ENCODE measurements around the gene CHI3L2.

GRCh38 chr1:111281411-111281810, 53.9 kb downstream of the CHI3L2 start:
- TF ChIP-seq GABPB1 (CRISPR knock-in tag; IDR thresholded peaks at IDR 0.05) (no peak), NR2C2 (CRISPR knock-in tag; IDR thresholded peaks at IDR 0.05) (no peak), TEAD1 (CRISPR knock-in tag; IDR thresholded peaks at IDR 0.05) (no peak), ATF3 (CRISPR knock-in tag; conservative IDR thresholded peaks at IDR 0.05) (no peak), ATF2 (CRISPR knock-in tag; IDR thresholded peaks at IDR 0.05; ENCODE audit: borderline replicate concordance, low read depth) (no peak), ELF4 (CRISPR knock-in tag; IDR thresholded peaks at IDR 0.05; ENCODE audit: low read depth) (no peak), ETV6 (CRISPR knock-in tag; IDR thresholded peaks at IDR 0.05) (no peak), ATF1 (CRISPR knock-in tag; IDR thresholded peaks at IDR 0.05) (no peak), ZNF317 (CRISPR knock-in tag; IDR thresholded peaks at IDR 0.05; ENCODE audit: borderline replicate concordance, low read depth) (no peak), IRF2 (CRISPR knock-in tag; IDR thresholded peaks at IDR 0.05; ENCODE audit: borderline replicate concordance, low read depth) (no peak)
- TF ChIP-seq, protein P1, sequence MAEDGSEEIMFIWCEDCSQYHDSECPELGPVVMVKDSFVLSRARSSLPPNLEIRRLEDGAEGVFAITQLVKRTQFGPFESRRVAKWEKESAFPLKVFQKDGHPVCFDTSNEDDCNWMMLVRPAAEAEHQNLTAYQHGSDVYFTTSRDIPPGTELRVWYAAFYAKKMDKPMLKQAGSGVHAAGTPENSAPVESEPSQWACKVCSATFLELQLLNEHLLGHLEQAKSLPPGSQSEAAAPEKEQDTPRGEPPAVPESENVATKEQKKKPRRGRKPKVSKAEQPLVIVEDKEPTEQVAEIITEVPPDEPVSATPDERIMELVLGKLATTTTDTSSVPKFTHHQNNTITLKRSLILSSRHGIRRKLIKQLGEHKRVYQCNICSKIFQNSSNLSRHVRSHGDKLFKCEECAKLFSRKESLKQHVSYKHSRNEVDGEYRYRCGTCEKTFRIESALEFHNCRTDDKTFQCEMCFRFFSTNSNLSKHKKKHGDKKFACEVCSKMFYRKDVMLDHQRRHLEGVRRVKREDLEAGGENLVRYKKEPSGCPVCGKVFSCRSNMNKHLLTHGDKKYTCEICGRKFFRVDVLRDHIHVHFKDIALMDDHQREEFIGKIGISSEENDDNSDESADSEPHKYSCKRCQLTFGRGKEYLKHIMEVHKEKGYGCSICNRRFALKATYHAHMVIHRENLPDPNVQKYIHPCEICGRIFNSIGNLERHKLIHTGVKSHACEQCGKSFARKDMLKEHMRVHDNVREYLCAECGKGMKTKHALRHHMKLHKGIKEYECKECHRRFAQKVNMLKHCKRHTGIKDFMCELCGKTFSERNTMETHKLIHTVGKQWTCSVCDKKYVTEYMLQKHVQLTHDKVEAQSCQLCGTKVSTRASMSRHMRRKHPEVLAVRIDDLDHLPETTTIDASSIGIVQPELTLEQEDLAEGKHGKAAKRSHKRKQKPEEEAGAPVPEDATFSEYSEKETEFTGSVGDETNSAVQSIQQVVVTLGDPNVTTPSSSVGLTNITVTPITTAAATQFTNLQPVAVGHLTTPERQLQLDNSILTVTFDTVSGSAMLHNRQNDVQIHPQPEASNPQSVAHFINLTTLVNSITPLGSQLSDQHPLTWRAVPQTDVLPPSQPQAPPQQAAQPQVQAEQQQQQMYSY (CRISPR knock-in tag; IDR thresholded peaks at IDR 0.05), result no peak
- TF ChIP-seq, protein P2, sequence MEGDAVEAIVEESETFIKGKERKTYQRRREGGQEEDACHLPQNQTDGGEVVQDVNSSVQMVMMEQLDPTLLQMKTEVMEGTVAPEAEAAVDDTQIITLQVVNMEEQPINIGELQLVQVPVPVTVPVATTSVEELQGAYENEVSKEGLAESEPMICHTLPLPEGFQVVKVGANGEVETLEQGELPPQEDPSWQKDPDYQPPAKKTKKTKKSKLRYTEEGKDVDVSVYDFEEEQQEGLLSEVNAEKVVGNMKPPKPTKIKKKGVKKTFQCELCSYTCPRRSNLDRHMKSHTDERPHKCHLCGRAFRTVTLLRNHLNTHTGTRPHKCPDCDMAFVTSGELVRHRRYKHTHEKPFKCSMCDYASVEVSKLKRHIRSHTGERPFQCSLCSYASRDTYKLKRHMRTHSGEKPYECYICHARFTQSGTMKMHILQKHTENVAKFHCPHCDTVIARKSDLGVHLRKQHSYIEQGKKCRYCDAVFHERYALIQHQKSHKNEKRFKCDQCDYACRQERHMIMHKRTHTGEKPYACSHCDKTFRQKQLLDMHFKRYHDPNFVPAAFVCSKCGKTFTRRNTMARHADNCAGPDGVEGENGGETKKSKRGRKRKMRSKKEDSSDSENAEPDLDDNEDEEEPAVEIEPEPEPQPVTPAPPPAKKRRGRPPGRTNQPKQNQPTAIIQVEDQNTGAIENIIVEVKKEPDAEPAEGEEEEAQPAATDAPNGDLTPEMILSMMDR (IDR thresholded peaks at IDR 0.05), result no peak
- TF ChIP-seq, protein P3, sequence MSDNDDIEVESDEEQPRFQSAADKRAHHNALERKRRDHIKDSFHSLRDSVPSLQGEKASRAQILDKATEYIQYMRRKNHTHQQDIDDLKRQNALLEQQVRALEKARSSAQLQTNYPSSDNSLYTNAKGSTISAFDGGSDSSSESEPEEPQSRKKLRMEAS (CRISPR knock-in tag; IDR thresholded peaks at IDR 0.05), result no peak
- TF ChIP-seq, protein P4, sequence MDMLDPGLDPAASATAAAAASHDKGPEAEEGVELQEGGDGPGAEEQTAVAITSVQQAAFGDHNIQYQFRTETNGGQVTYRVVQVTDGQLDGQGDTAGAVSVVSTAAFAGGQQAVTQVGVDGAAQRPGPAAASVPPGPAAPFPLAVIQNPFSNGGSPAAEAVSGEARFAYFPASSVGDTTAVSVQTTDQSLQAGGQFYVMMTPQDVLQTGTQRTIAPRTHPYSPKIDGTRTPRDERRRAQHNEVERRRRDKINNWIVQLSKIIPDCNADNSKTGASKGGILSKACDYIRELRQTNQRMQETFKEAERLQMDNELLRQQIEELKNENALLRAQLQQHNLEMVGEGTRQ (CRISPR knock-in tag; IDR thresholded peaks at IDR 0.05), result no peak

Measured in WTC11 (cell line).